HepG2 (cell line): ENCODE data around the gene TSEN54. TPM values are rescaled to one million over a fixed set of nuclear protein-coding genes. Genes with fewer than 3 reads are reported as not detected.

ENCODE experiments used
- DZIP1 ChIP-seq: sonication (generic); formaldehyde crosslinking; IDR thresholded peaks from 2 replicates; pipeline ENCODE4 v1.5.0; 2020; ENCODE audit warnings: mild to moderate bottlenecking, missing genetic modification reagents
- EP300 ChIP-seq, 3 experiments: sonication (generic) in 1 of 3; formaldehyde crosslinking in 1 of 3; IDR thresholded peaks; 2 replicates each; pipeline versions ENCODE4 v1.5.1 to v1.6.1; 2011 to 2020; ENCODE audit warnings: low read depth in 2 of 3, low read length in 2 of 3, borderline replicate concordance in 1 of 3, improper control_type of control experiment in 1 of 3, mild to moderate bottlenecking in 1 of 3, missing genetic modification reagents in 1 of 3, moderate library complexity in 1 of 3
- ESRRA ChIP-seq: sonication (generic); formaldehyde crosslinking; IDR thresholded peaks from 2 replicates; pipeline ENCODE4 v1.5.1; 2020; ENCODE audit warnings: mild to moderate bottlenecking, low read depth, missing genetic modification reagents
- GRHL1 ChIP-seq: sonication (generic); formaldehyde crosslinking; conservative IDR thresholded peaks from 2 replicates; pipeline ENCODE4 v1.8.0; 2022; ENCODE audit warnings: missing genetic modification reagents
- KDM3A ChIP-seq: IDR thresholded peaks from 2 replicates; pipeline ENCODE4 v1.6.1; 2018; ENCODE audit warnings: low read depth, missing compliant biosample characterization
- MAFF ChIP-seq: IDR thresholded peaks from 2 replicates; pipeline ENCODE4 v1.6.1; 2011; ENCODE audit warnings: low read depth, low read length, improper control_type of control experiment
- MTERF4 ChIP-seq: sonication (generic); formaldehyde crosslinking; IDR thresholded peaks from 2 replicates; pipeline ENCODE4 v1.8.0; 2023; ENCODE audit warnings: mild to moderate bottlenecking, missing genetic modification reagents
- SPEN ChIP-seq: sonication (generic); formaldehyde crosslinking; IDR thresholded peaks from 2 replicates; pipeline ENCODE4 v1.5.1; 2020; ENCODE audit warnings: low read depth, mild to moderate bottlenecking, missing genetic modification reagents
- SUZ12 ChIP-seq: fragments of 150-350 bp; IDR thresholded peaks from 2 replicates; pipeline ENCODE4 v1.6.1; 2014; ENCODE audit warnings: low read depth, low read length
- ZBTB34 ChIP-seq: sonication (generic); formaldehyde crosslinking; IDR thresholded peaks from 2 replicates; pipeline ENCODE4 v1.8.0; 2022; ENCODE audit warnings: mild to moderate bottlenecking, missing genetic modification reagents
- ZC3H4 ChIP-seq: sonication (generic); formaldehyde crosslinking; IDR thresholded peaks from 2 replicates; pipeline ENCODE4 v1.4.0; 2020; ENCODE audit warnings: missing genetic modification reagents, borderline replicate concordance
- ZNF276 ChIP-seq: sonication (generic); formaldehyde crosslinking; IDR thresholded peaks from 2 replicates; pipeline ENCODE4 v1.4.0; 2020; ENCODE audit warnings: mild to moderate bottlenecking, low read depth, missing genetic modification reagents
- ZNF350 ChIP-seq: sonication (generic); formaldehyde crosslinking; IDR thresholded peaks from 2 replicates; pipeline ENCODE4 v1.4.0; 2020; ENCODE audit warnings: mild to moderate bottlenecking, low read depth, missing genetic modification reagents, borderline replicate concordance
- ZNF354B ChIP-seq: sonication (generic); formaldehyde crosslinking; IDR thresholded peaks from 2 replicates; pipeline ENCODE4 v1.8.0; 2022; ENCODE audit warnings: mild to moderate bottlenecking, missing genetic modification reagents
- ZNF430 ChIP-seq: sonication (generic); formaldehyde crosslinking; IDR thresholded peaks from 2 replicates; pipeline ENCODE4 v1.9.0; 2021; ENCODE audit warnings: mild to moderate bottlenecking, missing genetic modification reagents
- ZNF432 ChIP-seq: sonication (generic); formaldehyde crosslinking; IDR thresholded peaks from 2 replicates; pipeline ENCODE4 v1.5.0; 2020; ENCODE audit warnings: missing genetic modification reagents, mild to moderate bottlenecking, borderline replicate concordance
- ZNF598 ChIP-seq: sonication (generic); formaldehyde crosslinking; IDR thresholded peaks from 2 replicates; pipeline ENCODE4 v1.5.1; 2020; ENCODE audit warnings: mild to moderate bottlenecking, missing genetic modification reagents, borderline replicate concordance
- ZNF703 ChIP-seq: sonication (generic); formaldehyde crosslinking; IDR thresholded peaks from 2 replicates; pipeline ENCODE4 v1.5.1; 2020; ENCODE audit warnings: missing genetic modification reagents, mild to moderate bottlenecking, moderate library complexity, borderline replicate concordance
- ZNF766 ChIP-seq: sonication (generic); formaldehyde crosslinking; IDR thresholded peaks from 2 replicates; pipeline ENCODE4 v1.5.0; 2020; ENCODE audit warnings: missing genetic modification reagents, borderline replicate concordance
- ZNF780A ChIP-seq: sonication (generic); formaldehyde crosslinking; IDR thresholded peaks from 2 replicates; pipeline ENCODE4 v1.8.0; 2022; ENCODE audit warnings: mild to moderate bottlenecking, missing genetic modification reagents, moderate library complexity
- ZNF891 ChIP-seq: sonication (generic); formaldehyde crosslinking; IDR thresholded peaks from 2 replicates; pipeline ENCODE4 v1.5.0; 2020; ENCODE audit warnings: mild to moderate bottlenecking, missing genetic modification reagents
- polyA plus RNA-seq, 8 experiments: library from polyadenylated mRNA; depleted of rRNA in 3 of 8; stranded (reverse) in 7 of 8; unstranded in 1 of 8; fragments of >200 nt; fragmentation: Illumina TruSeq in 4 of 8; extraction: Trizol in 4 of 8; gene quantifications; 2 replicates each; pipeline versions ENCODE4 v1.2.1 to v1.2.3, GENCODE V29; 2011 to 2016; ENCODE audit warnings: low read depth in 4 of 8, missing spikeins in 1 of 8, mixed read lengths in 1 of 8; ENCODE audit not compliant: insufficient read depth in 1 of 8
- total RNA-seq, 5 experiments: library from RNA; depleted of rRNA; stranded (reverse); fragments of >200 nt; fragmentation: Illumina TruSeq; extraction: Trizol; gene quantifications; 2 replicates each; pipeline ENCODE4 v1.2.3, GENCODE V29; 2016; ENCODE audit warnings: low read depth in 1 of 5

Gene TSEN54
- total and polyA plus RNA-seq, 2 of the 13 experiments (the other 11 are each of a cell fraction or from before 2014, with no cell fraction given), result 62.9 to 63.3 TPM

- TF ChIP-seq DZIP1 (CRISPR knock-in tag) (peak; percentile 71; the same call in 1 of the 2 replicates), ZNF891 (CRISPR knock-in tag) (no peak), GRHL1 (no peak), MAFF (no peak), ZNF766 (CRISPR knock-in tag) (no peak), EP300 (IDR thresholded peaks at IDR 0.05; ENCODE audit: low read depth in 2 of 2, low read length in 2 of 2) (peak in 1 of 2 experiments; percentile 46; a peak in 2 of 4 replicates), EP300 (CRISPR knock-in tag; IDR thresholded peaks at IDR 0.05; ENCODE audit: borderline replicate concordance) (no peak), ZNF350 (no peak; the same call in 1 of the 2 replicates), MTERF4 (CRISPR knock-in tag) (no peak; the same call in 1 of the 2 replicates), ZC3H4 (CRISPR knock-in tag) (no peak), ZNF598 (CRISPR knock-in tag) (no peak), ZNF276 (CRISPR knock-in tag) (no peak), ZNF430 (CRISPR knock-in tag) (no peak), ZBTB34 (no peak), ZNF432 (CRISPR knock-in tag) (no peak), ZNF354B (CRISPR knock-in tag) (no peak), KDM3A (CRISPR knock-in tag) (no peak), ZNF703 (no peak; the same call in 1 of the 2 replicates), SUZ12 (no peak), ESRRA (CRISPR knock-in tag) (no peak; the same call in 1 of the 2 replicates), ZNF780A (CRISPR knock-in tag) (peak; percentile 40), SPEN (CRISPR knock-in tag) (0 out of 2 replicates have a peak, but pooled peaks have one; percentile 3)
Observed at GRCh38 chr17:75516255-75516618, at the start of gene TSEN54 (continued).
